GM21723 (cell line): ENCODE data around the gene STT3B.

Experiments used
- ATAC-seq: cut with Tn5 transposase; IDR thresholded peaks from one replicate; pipeline ENCODE4 v1.9.1; 2021; ENCODE audit warnings: mild to moderate bottlenecking, moderate library complexity; ENCODE audit not compliant: unreplicated experiment

The STT3B gene

DNA sequence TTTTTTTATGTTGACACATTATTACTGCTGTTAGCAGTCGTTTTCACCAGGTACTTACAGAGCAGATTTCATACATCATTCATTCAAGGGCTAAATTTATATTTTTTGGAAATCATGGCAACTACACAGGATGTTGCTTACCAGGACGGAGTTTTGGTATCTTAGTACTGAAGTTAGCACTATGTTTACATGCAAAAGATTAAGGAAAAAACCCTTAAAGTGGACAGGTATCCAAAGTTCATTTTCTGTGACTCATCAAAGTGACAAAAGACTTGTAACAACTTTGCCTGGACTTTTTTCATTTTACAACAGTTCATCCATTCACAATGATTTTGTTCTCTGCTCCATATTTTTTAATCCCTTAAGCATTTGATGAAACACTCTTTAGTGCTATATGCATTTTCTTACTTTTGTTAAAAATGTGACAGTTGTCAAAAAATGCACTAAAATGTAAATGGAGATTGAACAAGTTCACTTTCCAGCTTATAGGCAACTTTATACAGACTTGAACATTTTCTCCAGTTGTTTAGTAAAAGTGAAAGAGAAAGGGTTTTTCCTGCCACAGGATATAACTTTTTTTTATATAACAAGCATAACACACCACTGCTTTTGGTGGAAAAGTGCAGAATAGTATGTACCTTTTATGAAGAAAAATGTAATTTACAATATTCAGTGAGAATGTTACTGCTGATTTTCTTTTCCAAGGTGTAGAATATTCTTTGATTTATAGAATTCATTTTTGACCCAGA, 104.1 kb downstream of the STT3B start:
- no peak for ATAC-seq

DNA sequence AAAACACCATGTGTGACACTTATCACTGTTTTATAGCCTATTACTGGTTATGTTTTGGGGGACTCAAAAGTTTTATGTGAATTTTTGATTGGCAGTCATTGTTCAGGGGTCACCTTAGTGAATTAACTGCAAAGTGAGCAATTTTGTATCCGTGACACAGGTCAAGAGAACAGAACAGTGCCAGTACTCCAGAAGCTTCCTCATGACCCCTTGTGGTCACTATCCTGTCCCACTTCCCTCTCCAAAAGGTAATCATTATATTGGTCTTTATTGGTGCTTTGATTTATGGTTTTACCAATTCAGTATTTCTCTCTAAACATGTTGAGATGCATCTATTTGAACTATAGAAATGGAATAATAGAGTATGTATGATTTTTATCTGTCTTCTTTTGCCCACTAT, 107.1 kb downstream of the STT3B start:
- ATAC-seq, result no peak

- ATAC-seq, result no peak
These were observed 112.5 kb downstream of the STT3B start for GRCh38 chr3:31645256-31645655.

GRCh38 chr3:31648286-31648968, 115.7 kb downstream of the STT3B start:
- ATAC-seq, result no peak

DNA sequence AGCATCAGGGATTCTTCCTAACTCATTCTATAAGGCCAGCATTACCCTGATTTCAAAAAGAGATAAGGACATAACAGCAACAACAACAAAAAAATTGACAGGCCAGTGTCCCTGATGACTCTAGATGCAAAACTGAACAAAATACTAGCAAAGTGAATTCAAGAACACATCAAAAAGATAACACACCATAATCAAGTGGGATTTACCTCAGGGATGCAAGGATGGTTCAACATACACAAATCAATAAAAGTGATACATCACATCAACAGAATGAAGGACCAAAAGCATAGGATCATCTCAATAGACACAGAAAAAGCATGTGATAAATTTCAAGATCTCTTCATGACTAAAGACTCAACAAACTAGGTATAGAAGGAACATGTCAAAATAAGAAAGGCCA, 119.6 kb downstream of the STT3B start:
- no peak for ATAC-seq

DNA sequence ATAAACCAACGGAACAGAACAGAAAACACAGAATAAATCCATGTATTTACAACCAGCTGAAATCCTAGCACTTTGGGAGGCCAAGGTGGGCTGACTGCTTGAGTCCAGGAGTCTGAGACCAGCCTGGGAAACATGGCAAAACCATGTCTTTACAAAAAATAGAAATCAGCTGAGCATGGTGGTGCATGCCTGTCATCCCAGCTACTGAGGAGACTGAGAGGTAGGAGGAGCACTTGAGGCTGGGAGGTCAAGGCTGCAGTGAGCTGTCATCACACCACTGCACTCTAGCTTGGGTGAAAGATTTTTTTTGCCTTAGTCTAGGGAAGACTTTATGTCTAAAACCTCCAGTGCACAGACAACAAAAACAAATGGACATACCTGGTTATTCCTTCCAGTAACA, 120.7 kb downstream of the STT3B start:
- ATAC-seq, result no peak

DNA sequence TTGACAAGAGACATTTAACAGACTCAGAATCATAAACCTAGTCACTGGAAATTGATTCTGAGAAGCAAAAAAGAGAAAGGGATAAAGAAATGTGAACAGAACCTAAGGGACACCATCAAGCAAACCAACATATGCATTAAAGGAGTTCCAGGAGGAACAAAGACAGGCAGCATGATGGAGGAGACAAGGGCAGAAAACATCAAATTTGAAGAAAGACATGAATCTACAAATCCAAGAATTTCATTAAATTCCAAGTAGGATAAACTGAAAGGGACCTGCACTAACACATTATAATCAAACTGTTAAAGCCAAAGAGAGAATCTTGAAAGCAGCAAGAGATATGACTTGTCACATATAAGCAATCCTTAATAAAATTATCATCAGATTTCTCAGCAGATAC, 122.3 kb downstream of the STT3B start:
- no peak for ATAC-seq

GRCh38 chr3:31659246-31659645, 126.5 kb downstream of the STT3B start:
- ATAC-seq, result no peak

DNA sequence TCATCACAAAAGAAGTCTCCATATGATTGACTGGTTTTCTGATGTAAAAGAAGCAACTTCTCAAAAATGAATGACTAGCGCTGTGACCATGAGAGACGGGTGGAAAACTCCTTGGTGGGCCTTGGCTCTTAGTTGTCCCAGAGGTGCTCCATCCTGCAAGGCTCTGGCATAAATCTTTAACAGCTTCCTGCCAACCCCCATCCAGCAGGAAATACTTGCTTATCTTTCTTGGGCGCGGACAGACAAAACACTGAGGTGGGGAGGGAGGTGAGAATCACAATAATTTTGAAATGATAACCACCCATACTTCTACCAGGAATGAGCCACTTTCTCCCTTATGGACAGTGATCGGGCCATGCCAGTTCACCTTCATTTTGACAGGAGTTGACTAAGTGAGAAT, 128.6 kb downstream of the STT3B start:
- no peak for ATAC-seq

GRCh38 chr3:31661993-31662670, 129.4 kb downstream of the STT3B start:
- no peak for ATAC-seq

- ATAC-seq, result no peak
These were observed 131.3 kb downstream of the STT3B start for GRCh38 chr3:31664031-31664430.

GRCh38 chr3:31667582-31667981, 134.9 kb downstream of the STT3B start:
- ATAC-seq, result no peak

- no peak for ATAC-seq
These were observed 135.5 kb downstream of the STT3B start for GRCh38 chr3:31668242-31668641.

GRCh38 chr3:31670136-31670535, 137.4 kb downstream of the STT3B start:
- no peak for ATAC-seq

DNA sequence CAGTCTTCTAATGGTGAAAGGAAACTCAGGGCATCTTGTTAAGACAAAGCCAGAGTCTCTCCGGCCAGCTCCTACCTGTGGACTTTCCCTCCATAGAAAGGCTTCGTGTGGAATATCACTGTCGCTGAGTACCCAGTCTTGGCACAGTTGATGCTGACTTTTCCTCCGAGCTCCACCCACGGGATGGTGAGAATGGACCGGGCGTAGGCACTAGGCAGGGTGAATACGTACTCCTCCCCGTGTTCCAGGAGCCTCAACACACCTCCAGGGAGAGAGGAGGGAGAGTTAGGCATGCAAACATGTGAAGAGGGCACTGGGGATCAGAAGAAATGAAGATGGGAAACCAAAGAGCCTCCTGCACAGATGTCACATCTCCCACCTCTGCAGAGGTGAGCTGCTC, 138.0 kb downstream of the STT3B start:
- no peak for ATAC-seq

- no peak for ATAC-seq
These were observed 138.7 kb downstream of the STT3B start for GRCh38 chr3:31671451-31671850.

GRCh38 chr3:31671976-31672375, 139.3 kb downstream of the STT3B start:
- ATAC-seq, result no peak

DNA sequence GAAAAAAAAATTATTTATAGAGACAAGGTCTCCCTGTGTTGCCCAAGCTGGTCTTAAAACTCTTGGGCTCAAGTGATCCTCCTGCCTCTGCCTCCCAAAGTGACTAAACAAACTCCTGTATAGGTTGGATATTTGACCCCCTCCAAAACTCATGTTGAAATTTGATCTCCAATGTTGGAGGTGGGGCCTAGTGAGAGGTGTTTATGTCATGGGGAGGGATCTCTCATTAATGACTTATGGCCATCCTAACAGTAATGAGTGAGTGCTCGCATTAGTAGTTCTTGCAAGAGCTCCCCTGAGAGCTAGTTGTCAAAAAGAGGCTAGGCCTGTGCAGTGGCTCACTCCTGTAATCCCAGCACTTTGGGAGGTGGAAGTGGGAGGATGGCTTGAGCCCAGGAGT, 141.2 kb downstream of the STT3B start:
- no peak for ATAC-seq

GRCh38 chr3:31676556-31676955, 143.8 kb downstream of the STT3B start:
- ATAC-seq, result no peak

- no peak for ATAC-seq
These were observed 147.5 kb downstream of the STT3B start for GRCh38 chr3:31680072-31680870.
